Left hindlimb (tissue), 1 donor: ENCODE results near the gene PPFIBP1.
"Not testable (repeated sequence)": the region's sequence is repeated elsewhere in the genome, so short reads cannot be mapped to it uniquely, and the experiment has no call there.

Source experiments
- DNase-seq: peaks from one replicate; pipeline ENCODE4 v3.0.0-alpha.2; 2018

The PPFIBP1 gene

GRCh38 chr12:27572486-27573255 lies 48.7 kb downstream of the PPFIBP1 start:
- DNase-seq: no peak

DNA sequence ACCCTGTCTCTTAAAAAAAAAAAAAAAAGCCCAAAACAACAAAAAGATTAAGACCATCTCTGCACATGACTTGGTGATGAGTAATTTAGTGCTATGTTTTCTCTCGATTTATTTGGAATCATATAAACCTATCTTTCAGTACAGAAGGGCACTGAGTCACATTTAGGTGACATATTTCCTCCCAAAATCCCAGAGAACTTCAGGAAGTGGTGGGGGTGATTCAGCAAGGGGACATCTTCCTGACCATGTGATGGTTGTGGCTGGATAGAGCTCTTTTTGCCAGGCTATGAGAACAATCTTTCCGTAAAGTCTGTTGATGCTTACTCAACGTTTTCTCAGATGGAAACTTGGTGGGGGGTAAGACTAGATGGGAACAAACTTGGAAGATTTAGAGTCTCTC lies 50.0 kb downstream of the PPFIBP1 start:
- no peak for DNase-seq

GRCh38 chr12:27575090-27575761 lies 51.2 kb downstream of the PPFIBP1 start:
- DNase-seq: no peak

GRCh38 chr12:27575762-27576118 lies 51.7 kb downstream of the PPFIBP1 start:
- DNase-seq: no peak

DNA sequence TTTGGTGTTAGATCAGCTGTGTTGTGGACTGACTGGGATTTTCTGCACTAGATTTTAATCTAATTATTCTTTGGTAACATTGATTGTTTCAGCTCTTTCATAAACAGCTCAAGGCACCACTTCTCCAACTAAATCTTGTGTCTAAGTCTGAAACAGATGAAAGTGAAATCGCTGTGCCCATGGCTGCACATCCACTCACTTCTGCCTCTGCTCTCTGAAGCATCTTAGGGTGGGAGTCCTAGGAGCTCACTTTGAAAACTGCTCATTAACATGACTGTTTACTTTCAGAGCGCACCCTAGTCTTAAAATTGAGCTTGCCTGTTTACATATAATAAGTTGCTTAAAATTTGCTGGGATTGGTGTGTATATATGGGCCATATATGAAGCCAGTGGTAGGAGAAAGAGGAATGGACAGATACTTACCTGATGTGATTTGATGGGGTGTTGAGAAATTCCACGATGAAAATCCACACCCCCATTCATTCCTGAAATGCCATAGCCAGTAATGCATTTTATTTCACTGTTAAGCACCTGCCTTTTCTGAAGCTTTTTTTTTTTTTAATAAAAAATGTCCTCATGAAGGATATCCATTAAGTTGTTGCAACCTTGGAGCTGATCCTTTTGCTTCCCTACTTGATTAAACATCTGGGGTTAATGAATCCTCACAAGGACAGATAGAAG lies 52.8 kb downstream of the PPFIBP1 start:
- no peak for DNase-seq

DNA sequence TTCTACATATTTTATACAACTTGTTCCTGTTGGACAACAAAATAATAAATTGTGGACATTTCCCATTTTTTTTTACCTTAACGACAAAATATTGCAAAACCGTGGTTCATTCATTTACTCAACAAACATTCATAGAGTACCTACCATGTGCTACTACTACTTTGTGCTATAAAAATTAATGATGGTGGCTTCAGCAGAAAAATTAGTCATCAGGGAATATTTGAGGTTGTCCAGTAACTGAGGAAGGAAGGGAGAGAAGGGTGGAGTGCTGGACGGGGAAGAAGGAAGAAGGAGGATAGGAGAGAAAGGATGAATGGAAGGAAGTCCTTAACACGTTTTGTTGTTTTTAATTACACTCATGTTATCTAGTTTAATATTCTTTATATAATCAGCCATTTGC lies 53.7 kb downstream of the PPFIBP1 start:
- DNase-seq: no peak

GRCh38 chr12:27578689-27579372 lies 54.8 kb downstream of the PPFIBP1 start:
- DNase-seq: no peak

DNA sequence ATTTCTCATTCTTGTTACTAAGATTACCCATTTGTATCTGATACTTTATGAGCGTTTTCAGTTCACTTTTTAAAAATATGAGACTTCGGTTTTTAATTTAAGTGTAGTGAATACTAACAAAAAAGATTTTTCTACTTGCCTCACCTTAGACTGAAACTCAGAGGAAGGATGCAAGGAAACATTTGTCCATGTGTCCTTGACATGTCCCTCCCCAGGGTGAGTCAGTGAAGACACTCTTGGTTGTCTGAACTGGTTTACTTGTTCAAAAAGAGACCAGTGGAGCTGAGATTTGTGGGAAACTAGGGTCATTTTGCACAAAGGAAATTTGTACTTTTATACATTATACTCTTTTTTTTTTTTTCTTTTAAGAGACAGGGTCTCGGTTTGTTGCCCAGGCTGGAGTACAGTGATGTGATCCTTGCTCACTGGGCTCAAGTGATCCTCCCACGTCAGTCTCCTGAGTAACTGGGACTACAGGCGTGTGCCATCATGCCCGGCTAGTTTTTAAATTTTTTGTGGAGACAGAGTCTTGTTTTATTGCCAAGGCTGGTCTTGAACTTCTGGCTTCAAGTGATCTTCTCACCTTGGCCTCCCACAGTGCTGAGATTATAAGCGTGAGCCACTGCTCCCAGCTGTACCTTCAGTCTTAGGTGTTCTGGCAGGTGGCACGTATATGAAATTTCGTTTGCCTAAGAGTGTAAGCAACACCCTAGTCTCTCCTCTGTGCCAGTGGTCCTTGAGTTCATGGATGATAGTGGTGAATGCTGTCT lies 56.7 kb downstream of the PPFIBP1 start:
- no peak for DNase-seq

- not testable (repeated sequence) for DNase-seq
Observed at GRCh38 chr12:27581331-27581671, 57.3 kb downstream of the PPFIBP1 start.

GRCh38 chr12:27581833-27582232 lies 57.8 kb downstream of the PPFIBP1 start:
- not testable (repeated sequence) for DNase-seq

DNA sequence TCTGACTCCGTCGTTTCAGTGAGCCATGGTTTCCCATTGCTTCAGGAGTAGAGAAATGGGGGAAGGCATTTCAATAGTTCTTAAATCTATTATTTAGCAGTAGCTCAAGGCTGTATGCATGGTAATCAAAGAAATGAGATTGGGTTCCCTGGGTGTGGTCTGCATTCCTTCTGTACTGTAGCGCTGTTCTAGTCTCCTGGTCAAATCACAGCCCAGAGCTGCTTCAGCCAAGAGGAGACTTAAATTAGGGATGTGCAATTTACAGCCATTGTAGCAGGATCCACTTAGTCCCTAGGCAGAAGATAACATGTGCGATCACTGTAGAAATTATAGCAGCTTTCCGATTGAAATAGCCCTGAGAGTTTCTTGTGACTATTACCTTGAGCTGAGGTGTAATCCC lies 58.4 kb downstream of the PPFIBP1 start:
- not testable (repeated sequence) for DNase-seq

DNA sequence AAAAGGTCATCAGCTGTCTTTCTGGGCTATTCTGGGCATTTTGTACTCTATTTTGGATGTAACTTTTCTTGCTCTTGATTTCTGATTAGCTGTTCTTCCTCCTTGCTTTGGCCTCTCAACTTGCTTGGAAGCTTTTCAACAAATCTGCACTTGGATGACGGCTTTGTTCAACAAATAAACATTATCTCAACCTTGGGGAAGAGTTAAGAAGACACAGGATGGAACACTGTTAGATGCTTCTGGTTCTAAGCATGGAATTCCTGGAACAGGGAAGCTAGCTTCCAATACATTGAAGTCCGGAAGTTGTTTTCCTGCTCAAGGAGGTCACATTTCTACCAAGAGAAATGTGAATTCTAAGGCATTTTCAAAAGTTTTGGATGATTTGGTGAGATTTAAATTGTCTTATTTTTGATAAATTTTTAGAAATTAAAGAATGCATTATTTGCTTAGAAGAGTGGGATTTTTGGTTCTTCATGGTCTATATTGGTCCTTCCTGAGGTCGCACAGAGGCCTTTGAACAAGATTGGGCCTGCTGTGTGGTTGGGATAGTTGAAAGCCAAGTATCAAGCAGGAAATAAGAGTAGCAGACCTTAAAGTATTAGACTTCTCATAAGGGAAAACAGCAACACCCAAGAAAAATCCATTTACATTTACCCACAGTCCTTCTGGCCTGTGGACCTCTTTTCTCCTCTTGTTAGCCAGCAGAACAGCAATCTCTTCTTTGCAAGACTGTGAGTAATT lies 59.2 kb downstream of the PPFIBP1 start:
- DNase-seq: no peak

- no peak for DNase-seq
Observed at GRCh38 chr12:27583981-27584380, 60.0 kb downstream of the PPFIBP1 start.

GRCh38 chr12:27585739-27586265 lies 61.8 kb downstream of the PPFIBP1 start:
- DNase-seq: no peak

DNA sequence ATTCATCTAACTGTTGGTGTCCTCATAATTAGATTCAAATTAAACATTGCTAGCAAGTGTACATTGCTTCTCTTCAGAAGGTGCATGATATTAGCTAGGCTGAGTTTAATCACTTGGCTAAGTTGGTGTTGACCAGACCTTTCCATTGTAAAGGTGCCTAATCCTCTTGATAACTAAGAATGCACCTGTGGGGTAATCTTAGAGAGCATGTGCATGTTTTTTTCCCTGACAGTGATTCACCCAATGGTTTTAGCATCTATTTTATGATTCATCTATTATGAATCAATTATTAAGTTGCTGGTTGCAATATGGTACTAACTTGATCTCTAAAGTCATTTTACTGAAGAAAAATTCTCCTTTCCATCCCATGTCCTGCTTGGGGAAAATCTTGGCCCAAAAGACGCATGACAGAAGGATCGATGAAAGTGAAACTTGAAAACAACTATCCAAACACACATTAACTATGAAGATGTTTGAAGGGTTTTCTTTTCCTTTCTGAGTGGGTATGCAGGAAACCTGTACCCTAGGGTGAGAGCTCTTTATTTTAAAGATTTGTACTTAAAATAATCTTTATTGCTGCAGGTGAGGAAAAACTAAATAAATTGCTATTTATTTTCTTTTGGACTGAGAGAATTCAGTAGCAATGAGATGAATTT lies 64.2 kb downstream of the PPFIBP1 start:
- DNase-seq: not testable (repeated sequence)

DNA sequence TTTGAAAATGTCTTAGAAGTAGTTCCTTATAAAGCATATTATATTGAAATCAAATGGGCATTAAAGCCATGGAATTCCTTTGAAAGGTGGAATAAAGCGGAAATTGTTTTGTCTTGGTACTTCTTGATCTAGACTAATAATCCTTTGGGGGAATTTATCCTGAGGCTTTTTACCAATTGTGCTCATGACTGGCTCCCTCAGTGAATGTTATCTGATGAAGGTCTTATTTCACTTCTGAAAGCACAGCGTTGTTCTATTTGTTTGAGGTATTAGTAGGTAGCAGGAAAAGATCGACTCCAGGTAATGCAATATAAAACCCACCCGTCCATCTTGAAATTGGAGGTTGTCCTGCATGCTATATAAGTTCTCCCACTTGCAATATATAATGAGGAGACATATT lies 64.8 kb downstream of the PPFIBP1 start:
- DNase-seq: no peak

- DNase-seq: no peak
Observed at GRCh38 chr12:27589419-27589818, 65.4 kb downstream of the PPFIBP1 start.

- DNase-seq: not testable (repeated sequence)
Observed at GRCh38 chr12:27591698-27592097, 67.7 kb downstream of the PPFIBP1 start.

GRCh38 chr12:27592548-27592947 lies 68.5 kb downstream of the PPFIBP1 start:
- DNase-seq: peak; percentile 65

DNA sequence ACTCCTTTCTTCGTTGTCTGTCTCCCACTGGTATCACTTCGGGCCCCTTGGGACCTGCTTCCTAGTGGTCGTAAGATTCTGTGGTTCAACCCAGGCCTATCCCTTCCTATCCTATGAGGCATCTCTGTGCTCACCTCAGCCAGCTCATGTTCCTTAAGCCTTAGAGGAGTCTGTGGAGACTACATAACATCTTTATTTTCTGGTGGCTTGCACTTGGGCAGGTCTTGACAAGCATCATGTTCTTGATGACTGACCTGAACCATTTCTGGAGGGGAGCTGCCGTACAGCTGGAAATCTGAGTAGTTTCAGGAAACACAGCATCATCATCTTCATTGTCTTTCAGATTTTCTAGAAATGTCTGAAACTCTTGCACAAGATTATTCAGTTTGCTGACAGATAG lies 69.3 kb downstream of the PPFIBP1 start:
- no peak for DNase-seq

DNA sequence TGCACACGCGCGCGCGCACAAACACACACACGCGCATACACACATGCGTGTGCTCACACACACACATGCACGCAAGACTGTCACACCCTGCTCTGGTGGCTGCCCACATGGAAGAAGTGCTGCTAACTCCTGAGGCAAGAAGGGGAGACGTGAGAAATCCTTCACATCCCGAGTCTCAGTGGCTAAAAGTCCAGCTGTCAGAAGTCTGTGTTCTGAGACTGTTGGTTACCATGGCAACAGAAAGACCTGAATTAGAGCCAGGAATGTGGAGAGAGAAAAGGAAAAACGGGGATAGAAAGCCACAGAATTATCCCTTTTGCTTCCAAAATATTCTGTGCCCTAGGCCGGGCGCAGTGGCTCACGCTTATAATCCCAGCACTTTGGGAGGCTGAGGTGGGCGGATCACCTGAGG lies 71.2 kb downstream of the PPFIBP1 start:
- peak; percentile 81 for DNase-seq
